ENCODE measurements around the gene MTX1. TPM values are rescaled to one million over a fixed set of nuclear protein-coding genes. Genes with fewer than 3 reads are reported as not detected.
"Not testable (repeated sequence)": the region's sequence is repeated elsewhere in the genome, so short reads cannot be mapped to it uniquely, and the experiment has no call there.

The MTX1 gene
- total RNA-seq, 2 experiments from 2014 or later = 43.9 to 70.2 TPM

- intact Hi-C loops (cut with micrococcal nuclease; ENCODE audit: unreplicated experiment) = no loop called here
- no peaks in the 10 kb centered on the region for H3K9me3 ChIP-seq (ENCODE audit: low read length)
- no peak overlapping the region for H2AFZ ChIP-seq (ENCODE audit: low read length)
- H3K36me3 ChIP-seq (ENCODE audit: insufficient read depth, low read length) = no peaks in the 10 kb centered on the region
- H3K4me1 ChIP-seq (ENCODE audit: insufficient read depth, low read length, poor library complexity, severe bottlenecking) = no peaks in the 10 kb centered on the region
- no peak overlapping the region for H3K4me3 ChIP-seq (ENCODE audit: low read depth, low read length, poor library complexity, severe bottlenecking)
- H4K20me1 ChIP-seq (ENCODE audit: insufficient read depth, low read length) = no peaks in the 10 kb centered on the region
- H3K9me2 ChIP-seq (ENCODE audit: insufficient read depth, low read length) = no peaks in the 10 kb centered on the region
- TF ChIP-seq CTCF (conservative IDR thresholded peaks at IDR 0.05; ENCODE audit: low read length) (no peak), EZH2phosphoT487 (IDR thresholded peaks at IDR 0.05; ENCODE audit: borderline replicate concordance, low read depth, low read length) (no peak)
- no peak overlapping the region for H3K27ac ChIP-seq (ENCODE audit: low read depth, low read length, poor library complexity, severe bottlenecking)
- CTCF ChIA-PET (ENCODE audit: unreplicated experiment) = no interaction called here
- DNase-seq (ENCODE audit: low spot score) = no peak
- no TSS peak for BruUV-seq (replicated peaks)
- no peak overlapping the region for H3K4me2 ChIP-seq (ENCODE audit: low read length)
- no peaks in the 10 kb centered on the region for H3K79me2 ChIP-seq (ENCODE audit: insufficient read depth, low read depth, low read length)
- POLR2A ChIA-PET = no interaction called here
Measured at GRCh38 chr1:155160128-155160527, 48.4 kb upstream of the MTX1 start.

- intact Hi-C loops (cut with micrococcal nuclease; ENCODE audit: unreplicated experiment); H3K4me2 ChIP-seq (ENCODE audit: low read length); H3K27ac ChIP-seq (ENCODE audit: low read depth, low read length, poor library complexity, severe bottlenecking); BruUV-seq (replicated peaks); H3K4me1 ChIP-seq (ENCODE audit: insufficient read depth, low read length, poor library complexity, severe bottlenecking); H3K4me3 ChIP-seq (ENCODE audit: low read depth, low read length, poor library complexity, severe bottlenecking); DNase-seq (ENCODE audit: low spot score); H4K20me1 ChIP-seq (ENCODE audit: insufficient read depth, low read length); H3K36me3 ChIP-seq (ENCODE audit: insufficient read depth, low read length); H3K9me3 ChIP-seq (ENCODE audit: low read length); H3K9me2 ChIP-seq (ENCODE audit: insufficient read depth, low read length); H2AFZ ChIP-seq (ENCODE audit: low read length); H3K79me2 ChIP-seq (ENCODE audit: insufficient read depth, low read depth, low read length); CTCF ChIA-PET (ENCODE audit: unreplicated experiment): not testable (repeated sequence)
- POLR2A ChIA-PET = interaction anchor here (0.6 to 0.7 kb wide), 2 partner anchors 72 to 496 kb away, joined by 3 read pairs; no protein-coding TSS in a partner anchor
Measured at GRCh38 chr1:155162631-155163030, 45.9 kb upstream of the MTX1 start.

DNA sequence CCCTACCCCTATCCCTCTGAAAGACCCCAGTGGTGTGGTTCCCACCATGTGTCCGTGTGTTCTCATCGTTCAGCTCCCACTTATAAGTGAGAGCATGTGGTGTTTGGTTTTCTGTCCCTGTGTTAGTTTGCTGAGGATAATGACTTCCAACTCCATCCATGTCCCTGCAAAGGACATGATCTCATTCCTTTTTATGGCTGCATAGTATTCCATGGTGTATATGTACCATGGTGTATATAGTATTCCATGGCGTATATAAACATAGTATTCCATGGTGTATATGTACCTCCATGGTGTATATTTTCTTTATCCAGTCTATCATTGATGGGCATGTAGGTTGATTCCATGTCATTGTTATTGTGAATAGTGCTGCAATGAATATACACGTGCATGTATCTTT is 44.7 kb upstream of the MTX1 start:
- H4K20me1 ChIP-seq (ENCODE audit: insufficient read depth, low read length); H3K27ac ChIP-seq (ENCODE audit: low read depth, low read length, poor library complexity, severe bottlenecking); H3K9me3 ChIP-seq (ENCODE audit: low read length); H3K4me2 ChIP-seq (ENCODE audit: low read length); H3K36me3 ChIP-seq (ENCODE audit: insufficient read depth, low read length); CTCF ChIA-PET (ENCODE audit: unreplicated experiment); POLR2A ChIA-PET; H3K4me3 ChIP-seq (ENCODE audit: low read depth, low read length, poor library complexity, severe bottlenecking); H2AFZ ChIP-seq (ENCODE audit: low read length); H3K79me2 ChIP-seq (ENCODE audit: insufficient read depth, low read depth, low read length); intact Hi-C loops (cut with micrococcal nuclease; ENCODE audit: unreplicated experiment); H3K9me2 ChIP-seq (ENCODE audit: insufficient read depth, low read length); BruUV-seq (replicated peaks); DNase-seq (ENCODE audit: low spot score): not testable (repeated sequence)
- H3K4me1 ChIP-seq (ENCODE audit: insufficient read depth, low read length, poor library complexity, severe bottlenecking) = peaks cover 12% of the 10 kb centered on the region

- POLR2A ChIA-PET; H3K9me2 ChIP-seq (ENCODE audit: insufficient read depth, low read length); H3K4me2 ChIP-seq (ENCODE audit: low read length); BruUV-seq (replicated peaks); H3K79me2 ChIP-seq (ENCODE audit: insufficient read depth, low read depth, low read length); DNase-seq (ENCODE audit: low spot score); intact Hi-C loops (cut with micrococcal nuclease; ENCODE audit: unreplicated experiment); H3K9me3 ChIP-seq (ENCODE audit: low read length); H3K27ac ChIP-seq (ENCODE audit: low read depth, low read length, poor library complexity, severe bottlenecking); H4K20me1 ChIP-seq (ENCODE audit: insufficient read depth, low read length); H2AFZ ChIP-seq (ENCODE audit: low read length); H3K4me3 ChIP-seq (ENCODE audit: low read depth, low read length, poor library complexity, severe bottlenecking): not testable (repeated sequence)
- Histone ChIP-seq H3K36me3 (ENCODE audit: insufficient read depth, low read length) (peaks cover 11% of the 10 kb centered on the region; the same call in 1 of the 2 replicates), H3K4me1 (ENCODE audit: insufficient read depth, low read length, poor library complexity, severe bottlenecking) (peaks cover 12% of the 10 kb centered on the region)
- CTCF ChIA-PET (ENCODE audit: unreplicated experiment) = interaction anchor here (2.3 kb wide), 1 partner anchor 73 kb away, joined by 7 read pairs; no protein-coding TSS in a partner anchor
Measured at GRCh38 chr1:155164625-155165024, 43.9 kb upstream of the MTX1 start.

Data from OCI-LY7 (cell line).